Endothelial cell of umbilical vein (primary cell): ENCODE measurements around the gene MTRF1. TPM values are rescaled to one million over a fixed set of nuclear protein-coding genes. Genes with fewer than 3 reads are reported as not detected.

Experiments used
- BruUV-seq: library from RNA; stranded (reverse); fragments of 400-500 nt; replicated peaks from 2 replicates; lab custom pipeline; 2021; lab: Mats Ljungman, UMichigan
- CTCF ChIA-PET: fragments of 300-600, 350-600 bp; sonication (Branson Sonifier 250); formaldehyde crosslinking; loops from one replicate; lab custom pipeline; 2021; ENCODE audit warnings: antibody characterized with exemption, inconsistent platforms; lab: Charles Lee
- POLR2A ChIA-PET: fragments of 300-600, 350-600 bp; sonication (Branson Sonifier 250); formaldehyde crosslinking; loops from one replicate; lab custom pipeline; 2021; ENCODE audit warnings: antibody characterized with exemption, inconsistent platforms; lab: Charles Lee
- DNase-seq: peaks from one replicate; pipeline ENCODE4 v3.0.0-alpha.2; 2011; ENCODE audit warnings: low read depth, low spot score
- FAIRE-seq: peaks from 2 replicates; lab custom pipeline; 2011; peaks lifted over from hg19 to GRCh38; lab: Jason Lieb, UNC
- H2AFZ ChIP-seq: 2 replicates; pipeline ENCODE4 v1.6.0; 2012; ENCODE audit warnings: low read depth, low read length, control low read depth, inconsistent platforms
- H3K27ac ChIP-seq: 2 replicates; pipeline ENCODE4 v1.5.1; 2011; ENCODE audit warnings: low read depth, mild to moderate bottlenecking, control low read depth, low read length, moderate library complexity; ENCODE audit not compliant: insufficient read depth
- H3K27me3 ChIP-seq, 2 experiments: 2 replicates each; pipeline versions ENCODE4 v1.6.0 to v1.6.1; 2011; ENCODE audit warnings: low read length in 2 of 2, mixed read lengths in 1 of 2; ENCODE audit not compliant: control insufficient read depth in 2 of 2, insufficient read depth in 2 of 2
- H3K36me3 ChIP-seq, 2 experiments: 2 replicates in 1 of 2; 3 replicates in 1 of 2; pipeline ENCODE4 v1.5.1; 2011; ENCODE audit warnings: low read length in 2 of 2, mild to moderate bottlenecking in 1 of 2, moderate library complexity in 1 of 2; ENCODE audit not compliant: control insufficient read depth in 2 of 2, insufficient read depth in 2 of 2; ENCODE audit errors: extremely low read depth in 1 of 2
- H3K4me1 ChIP-seq: 3 replicates; pipeline ENCODE4 v1.5.1; 2011; ENCODE audit warnings: mild to moderate bottlenecking, low read length; ENCODE audit not compliant: control insufficient read depth, insufficient read depth; ENCODE audit errors: extremely low read depth
- H3K4me2 ChIP-seq: 2 replicates; pipeline ENCODE4 v1.6.1; 2011; ENCODE audit warnings: low read length, control low read depth, mixed read lengths; ENCODE audit not compliant: insufficient read depth
- H3K4me3 ChIP-seq, 3 experiments: fragments of 200-600 bp in 1 of 3; sonication (generic), shearing (Covaris generic) in 1 of 3; replicated peaks in 1 of 3; 2 replicates each; pipeline ENCODE4 v1.5.1; 2011 to 2016; ENCODE audit warnings: control low read depth in 3 of 3, low read length in 3 of 3, mild to moderate bottlenecking in 2 of 3, inconsistent platforms in 1 of 3, low read depth in 1 of 3, moderate library complexity in 1 of 3; ENCODE audit not compliant: insufficient read depth in 1 of 3
- H3K79me2 ChIP-seq: 2 replicates; pipeline ENCODE4 v1.6.0; 2012; ENCODE audit warnings: low read length, inconsistent platforms; ENCODE audit not compliant: control insufficient read depth, insufficient read depth
- H3K9ac ChIP-seq: replicated peaks from 2 replicates; pipeline ENCODE3; 2011; ENCODE audit warnings: low read length, control low read depth; ENCODE audit not compliant: insufficient read depth; ENCODE audit errors: extremely low read depth
- H3K9me1 ChIP-seq: replicated peaks from 3 replicates; pipeline ENCODE4 v1.6.0; 2011; ENCODE audit warnings: mild to moderate bottlenecking, low read length; ENCODE audit not compliant: control insufficient read depth, insufficient read depth; ENCODE audit errors: extremely low read depth
- H3K9me3 ChIP-seq: replicated peaks from 2 replicates; pipeline ENCODE4 v1.5.1; 2012; ENCODE audit warnings: low read length, inconsistent platforms; ENCODE audit not compliant: control insufficient read depth, insufficient read depth
- H4K20me1 ChIP-seq: replicated peaks from 2 replicates; pipeline ENCODE3; 2011; ENCODE audit warnings: mild to moderate bottlenecking, low read length; ENCODE audit not compliant: control insufficient read depth, insufficient read depth; ENCODE audit errors: extremely low read depth
- CTCF ChIP-seq, 2 donors: IDR thresholded peaks; 1 replicate in 1 of 2; 2 replicates in 1 of 2; pipeline ENCODE4 v1.5.1; 2011; ENCODE audit warnings: low read length in 2 of 2, mild to moderate bottlenecking in 2 of 2, moderate library complexity in 2 of 2, control low read depth in 1 of 2, inconsistent platforms in 1 of 2, low read depth in 1 of 2; ENCODE audit not compliant: insufficient read depth in 1 of 2; ENCODE audit errors: extremely low read depth in 1 of 2
- EZH2 ChIP-seq: IDR thresholded peaks from 2 replicates; pipeline ENCODE4 v1.6.1; 2012; ENCODE audit warnings: borderline replicate concordance, low read depth, mild to moderate bottlenecking, moderate library complexity, low read length, inconsistent platforms; ENCODE audit not compliant: severe bottlenecking
- FOS ChIP-seq: IDR thresholded peaks from 2 replicates; pipeline ENCODE4 v1.6.1; 2011; ENCODE audit warnings: mild to moderate bottlenecking, low read length, moderate library complexity, borderline replicate concordance; ENCODE audit not compliant: insufficient read depth
- GATA2 ChIP-seq: IDR thresholded peaks from 2 replicates; pipeline ENCODE4 v1.7.0; 2011; ENCODE audit warnings: low read depth, mild to moderate bottlenecking, moderate library complexity, mixed read lengths, low read length; ENCODE audit not compliant: insufficient read length, insufficient read depth
- JUN ChIP-seq: IDR thresholded peaks from 2 replicates; pipeline ENCODE4 v1.6.1; 2011; ENCODE audit warnings: borderline replicate concordance, low read depth; ENCODE audit not compliant: insufficient read length, insufficient read depth
- MAX ChIP-seq: IDR thresholded peaks from 2 replicates; pipeline ENCODE4 v1.6.1; 2011; ENCODE audit not compliant: insufficient read depth, insufficient read length
- MYC ChIP-seq: IDR thresholded peaks from one replicate; pipeline ENCODE4 v1.6.1; 2011; ENCODE audit warnings: mild to moderate bottlenecking, low read depth, low read length
- POLR2A ChIP-seq: IDR thresholded peaks from 2 replicates; pipeline ENCODE4 v1.6.1; 2012; ENCODE audit warnings: low read depth, mild to moderate bottlenecking, control low read depth, low read length
- POLR2AphosphoS5 ChIP-seq: IDR thresholded peaks from 2 replicates; pipeline ENCODE4 v1.6.1; 2012; ENCODE audit warnings: low read depth, mild to moderate bottlenecking, control low read depth, low read length, moderate library complexity; ENCODE audit not compliant: insufficient read depth
- dilution Hi-C: fragments of 300-500 bp; cut with MboI; formaldehyde crosslinking; loops from one replicate; pipeline ENCODE4 v1.15.0; 2019; ENCODE audit warnings: low sequenced_read_pairs; ENCODE audit not compliant: extremely low pct_ligation_motif_present
- intact Hi-C: fragments of 100-400 bp; cut with micrococcal nuclease; formaldehyde crosslinking; loops from one replicate; pipeline ENCODE4 v1.10.0; 2022
- polyA plus RNA-seq, 4 experiments: library from polyadenylated mRNA; depleted of rRNA in 3 of 4; stranded (reverse) in 3 of 4; unstranded in 1 of 4; fragments of >200 nt; gene quantifications; 2 replicates each; pipeline versions ENCODE4 v1.2.1 to v1.2.3, GENCODE V29; 2011 to 2012; ENCODE audit warnings: missing spikeins in 1 of 4
- total RNA-seq: library from RNA; stranded (reverse); gene quantifications from 2 replicates; pipeline ENCODE4 v1.2.3, GENCODE V29; 2021

Gene MTRF1
- total and polyA plus RNA-seq, 2 donors (not counting 3 experiments of a cell fraction or from before 2014, with no cell fraction given): 8.0 to 16.3 TPM

GRCh38 chr13:41295973-41296372 is 32.6 kb upstream of the MTRF1 start:
- dilution Hi-C loops (no loop called here), intact Hi-C loops (no loop called here)
- TF ChIP-seq MYC: no peak
- TF ChIP-seq JUN: no peak
- TF ChIP-seq CTCF (IDR thresholded peaks at IDR 0.05; ENCODE audit: extremely low read depth in 1 of 2, insufficient read depth in 1 of 2, low read depth in 1 of 2, low read length in 2 of 2): no peak
- TF ChIP-seq POLR2A: no peak
- TF ChIP-seq GATA2: no peak
- TF ChIP-seq EZH2: no peak
- no peak for TF ChIP-seq FOS
- TF ChIP-seq POLR2AphosphoS5: no peak
- TF ChIP-seq MAX: no peak
- Histone ChIP-seq H3K4me1 (no peaks in the 10 kb centered on the region), H3K79me2 (no peaks in the 10 kb centered on the region), H3K9ac (no peak overlapping the region), H3K9me3 (no peaks in the 10 kb centered on the region), H3K4me2 (no peak overlapping the region), H2AFZ (no peak overlapping the region), H3K27me3 (no peaks in the 10 kb centered on the region), H3K27ac (no peak overlapping the region), H3K36me3 (no peaks in the 10 kb centered on the region), H4K20me1 (no peaks in the 10 kb centered on the region), H3K4me3 (no peak overlapping the region), H3K9me1 (no peaks in the 10 kb centered on the region)
- BruUV-seq: no TSS peak
- DNase-seq (no peak), FAIRE-seq (no peak)
- ChIA-PET POLR2A (no interaction called here), CTCF (no interaction called here)
